GM12864 (cell line): Measurements from ENCODE around the gene HCFC1.

Experiments used
- DNase-seq: peaks from one replicate; pipeline ENCODE4 v3.0.0-alpha.2; 2011; ENCODE audit warnings: low read depth
- H3K4me3 ChIP-seq: 2 replicates; pipeline ENCODE4 v1.5.1; 2011; ENCODE audit warnings: mild to moderate bottlenecking, low read depth, low read length, control low read depth
- TF ChIP-seq, protein P1 (sequence below): IDR thresholded peaks from 2 replicates; pipeline ENCODE4 v1.5.1; 2011; ENCODE audit warnings: low read depth, mild to moderate bottlenecking, moderate library complexity, low read length, control low read depth, inconsistent platforms; ENCODE audit errors: missing control alignments

The HCFC1 gene

DNA sequence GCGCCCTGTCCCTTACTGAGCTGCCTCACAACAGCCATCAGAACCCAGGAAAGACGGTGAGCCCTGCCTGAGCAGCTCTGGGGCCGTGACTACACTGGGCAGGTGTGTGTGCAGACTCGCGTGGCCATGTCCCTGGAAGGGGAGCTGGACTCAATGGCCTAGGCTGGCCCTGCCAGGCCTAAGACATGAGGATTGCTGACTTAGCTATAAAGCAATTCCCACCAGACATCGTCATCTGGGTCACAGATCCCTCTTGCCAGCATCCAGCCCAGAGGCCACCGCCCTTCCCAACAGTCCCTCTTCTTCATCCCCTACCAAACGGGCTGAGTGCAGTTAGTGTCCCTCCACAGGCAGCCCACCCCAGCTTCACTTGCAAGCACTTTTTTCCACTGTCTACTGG lies 40.5 kb downstream of the HCFC1 start:
- TF ChIP-seq, protein P1, sequence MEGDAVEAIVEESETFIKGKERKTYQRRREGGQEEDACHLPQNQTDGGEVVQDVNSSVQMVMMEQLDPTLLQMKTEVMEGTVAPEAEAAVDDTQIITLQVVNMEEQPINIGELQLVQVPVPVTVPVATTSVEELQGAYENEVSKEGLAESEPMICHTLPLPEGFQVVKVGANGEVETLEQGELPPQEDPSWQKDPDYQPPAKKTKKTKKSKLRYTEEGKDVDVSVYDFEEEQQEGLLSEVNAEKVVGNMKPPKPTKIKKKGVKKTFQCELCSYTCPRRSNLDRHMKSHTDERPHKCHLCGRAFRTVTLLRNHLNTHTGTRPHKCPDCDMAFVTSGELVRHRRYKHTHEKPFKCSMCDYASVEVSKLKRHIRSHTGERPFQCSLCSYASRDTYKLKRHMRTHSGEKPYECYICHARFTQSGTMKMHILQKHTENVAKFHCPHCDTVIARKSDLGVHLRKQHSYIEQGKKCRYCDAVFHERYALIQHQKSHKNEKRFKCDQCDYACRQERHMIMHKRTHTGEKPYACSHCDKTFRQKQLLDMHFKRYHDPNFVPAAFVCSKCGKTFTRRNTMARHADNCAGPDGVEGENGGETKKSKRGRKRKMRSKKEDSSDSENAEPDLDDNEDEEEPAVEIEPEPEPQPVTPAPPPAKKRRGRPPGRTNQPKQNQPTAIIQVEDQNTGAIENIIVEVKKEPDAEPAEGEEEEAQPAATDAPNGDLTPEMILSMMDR = no peak
- no peak for DNase-seq
- H3K4me3 ChIP-seq = no peak overlapping the region

DNA sequence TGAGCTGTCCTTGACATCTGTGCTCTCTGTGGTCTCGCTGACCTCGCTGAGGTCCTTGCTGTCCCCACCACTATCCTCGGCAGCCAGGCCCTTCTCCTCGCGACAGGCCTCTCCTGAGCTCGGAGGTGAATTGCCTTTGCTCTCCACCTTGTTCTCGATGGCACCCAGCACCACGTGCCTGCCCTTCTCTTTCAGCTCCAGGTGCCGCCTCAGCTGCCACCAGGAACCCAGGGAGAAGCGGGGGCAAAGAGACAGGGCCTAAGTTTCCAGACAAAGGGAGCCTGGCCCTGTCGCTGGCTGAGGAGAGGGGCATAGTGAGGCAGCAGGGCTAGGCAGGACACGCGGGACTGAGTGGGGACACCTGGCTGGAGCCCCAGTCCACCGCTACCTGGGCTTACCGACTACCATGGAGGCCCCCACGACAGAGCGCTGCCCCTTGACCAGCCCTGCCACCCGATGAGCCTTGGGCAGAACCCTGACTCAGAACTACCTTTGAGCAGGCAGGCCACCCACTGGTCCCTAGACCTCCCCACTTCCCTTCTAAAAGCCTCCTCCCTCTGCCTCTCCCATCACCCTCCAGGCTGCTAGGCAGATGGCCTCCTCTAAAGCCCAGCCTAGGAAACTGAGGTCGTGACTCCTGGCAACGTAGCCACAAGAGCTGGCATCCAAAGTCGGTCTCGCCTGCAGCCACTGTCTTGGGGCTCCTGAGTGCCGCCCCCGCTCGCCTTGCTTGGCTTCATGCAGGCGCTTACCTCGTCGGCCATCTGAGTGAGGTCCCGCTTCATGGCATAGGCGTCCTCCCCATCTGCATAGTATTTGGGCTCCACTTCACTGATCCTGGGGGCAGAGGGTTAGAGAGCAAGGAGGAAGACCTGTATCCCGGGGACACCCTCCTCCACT lies 41.4 kb downstream of the HCFC1 start:
- TF ChIP-seq, protein P1 = no peak
- no peak for DNase-seq
- H3K4me3 ChIP-seq = no peak overlapping the region

DNA sequence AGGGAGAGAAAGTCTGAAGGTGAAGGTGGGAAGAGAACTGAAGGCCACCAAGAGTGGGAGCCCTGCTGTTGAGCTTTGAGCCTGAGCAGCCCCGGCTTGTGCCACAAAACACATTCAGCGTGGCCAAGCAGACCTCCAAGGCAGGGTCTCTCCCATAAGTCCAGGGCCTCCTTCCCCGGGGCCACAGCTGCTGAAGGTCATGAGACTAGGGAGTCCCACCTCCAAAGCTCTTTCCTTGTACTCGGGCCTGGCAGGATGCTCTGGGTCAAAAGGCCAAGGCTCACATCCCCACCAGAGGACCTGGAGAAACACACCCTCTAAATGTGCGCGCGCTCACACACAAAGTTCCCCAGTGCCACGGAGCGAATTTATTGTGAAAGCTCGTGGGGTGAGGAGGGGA lies 42.0 kb downstream of the HCFC1 start:
- DNase-seq = no peak
- no peak overlapping the region for H3K4me3 ChIP-seq
- TF ChIP-seq, protein P1 = no peak

DNA sequence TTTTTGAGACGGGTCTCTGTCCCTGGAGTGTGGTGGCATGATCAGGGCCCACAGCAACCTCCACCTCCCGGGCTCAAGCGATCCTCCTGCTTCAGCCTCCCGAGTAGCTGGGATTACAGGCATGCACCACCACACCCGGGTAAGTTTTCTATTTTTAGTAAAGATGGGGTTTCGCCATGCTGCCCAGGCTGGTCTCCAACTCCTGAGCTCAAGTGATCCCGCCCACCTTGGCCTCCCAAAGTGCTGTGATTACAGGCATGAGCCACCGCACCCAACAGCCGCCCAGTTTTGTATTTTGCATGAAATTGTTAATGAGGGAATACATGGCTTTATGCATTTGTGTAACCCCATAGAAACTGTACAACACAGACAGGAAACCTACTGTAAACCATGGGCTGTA lies 42.8 kb downstream of the HCFC1 start:
- no peak for DNase-seq
- TF ChIP-seq, protein P1 = no peak
- peak overlapping the region; percentile 42 for H3K4me3 ChIP-seq

DNA sequence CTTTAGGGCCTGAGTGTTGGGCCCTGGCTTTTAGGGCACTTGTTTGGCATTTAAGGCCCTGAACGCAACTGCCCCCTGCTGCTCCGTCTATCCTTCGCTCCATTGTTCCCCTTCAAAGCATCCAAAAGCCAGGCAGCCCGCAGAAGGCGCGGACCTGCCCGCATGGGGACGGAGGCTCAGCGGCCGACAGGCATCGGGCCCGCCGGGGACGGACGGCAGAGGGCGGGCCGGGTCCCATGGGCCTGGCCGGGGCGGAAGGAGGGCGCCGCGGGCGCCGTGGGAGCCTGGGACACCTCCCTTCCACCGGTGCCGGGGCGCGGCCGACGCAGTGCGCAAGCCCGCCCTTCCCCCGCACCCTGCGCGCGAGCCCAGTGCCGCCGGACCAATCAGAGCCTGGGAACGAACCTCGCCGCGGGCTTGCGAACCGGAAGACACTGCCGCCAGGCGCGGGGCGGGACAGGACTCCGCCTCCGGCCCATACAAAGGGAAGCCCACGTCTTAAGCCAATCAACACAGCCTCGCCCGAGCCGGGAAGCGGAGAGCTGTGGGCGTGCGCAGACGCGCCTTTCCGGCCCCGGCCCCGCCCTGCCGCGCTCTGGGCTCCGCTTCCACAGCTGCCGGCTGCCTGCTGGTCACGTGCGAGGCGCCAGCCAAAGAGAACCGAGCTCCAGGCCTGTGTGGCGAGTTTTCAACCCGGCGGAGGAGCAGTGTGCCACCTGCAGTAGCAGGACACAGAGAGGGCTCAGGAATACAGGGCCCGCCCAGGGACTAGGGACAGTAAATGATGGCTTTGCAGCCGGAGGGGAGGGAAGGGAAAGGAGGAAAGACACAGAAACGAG lies 43.5 kb downstream of the HCFC1 start:
- H3K4me3 ChIP-seq = peak overlapping the region; percentile 85
- peak; percentile 92 for DNase-seq
- TF ChIP-seq, protein P1 = no peak

DNA sequence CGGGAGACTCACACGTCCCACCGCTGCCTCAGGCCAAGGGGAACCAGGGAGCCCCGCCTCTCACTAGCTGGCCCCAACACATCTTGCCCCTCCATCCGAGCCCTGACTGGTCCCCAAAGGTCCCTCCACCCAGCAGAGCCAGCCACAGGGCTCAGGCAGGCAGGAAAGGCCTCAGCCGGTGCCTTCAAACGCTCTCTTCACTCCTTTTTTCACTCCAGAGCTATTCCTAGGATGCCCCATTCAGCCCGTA lies 44.0 kb downstream of the HCFC1 start:
- TF ChIP-seq, protein P1 = no peak
- DNase-seq = no peak
- H3K4me3 ChIP-seq = peak overlapping the region; percentile 85
